Measurements from ENCODE around the gene CDC27. TPM values are rescaled to one million over a fixed set of nuclear protein-coding genes. Genes with fewer than 3 reads are reported as not detected.

The CDC27 gene
- total RNA-seq, 1 experiment from 2014 or later = 83.3 TPM

- H3K36me3 Mint-ChIP-seq = peaks cover 2% of the 10 kb centered on the region; the same call in 1 of the 2 replicates
- ATAC-seq = no peak
- H3K27me3 Mint-ChIP-seq (ENCODE audit: low read depth) = no peaks in the 10 kb centered on the region
- no peak for TF ChIP-seq ZNF263 (CRISPR knock-in tag; IDR thresholded peaks at IDR 0.05; ENCODE audit: low read depth)
- TF ChIP-seq GTF2I (CRISPR knock-in tag; conservative IDR thresholded peaks at IDR 0.05) = no peak
- no peak for TF ChIP-seq ZBTB43 (CRISPR knock-in tag; IDR thresholded peaks at IDR 0.05)
- no peak for TF ChIP-seq KAT7 (CRISPR knock-in tag; IDR thresholded peaks at IDR 0.05; ENCODE audit: borderline replicate concordance)
- no peak for TF ChIP-seq NFATC4 (CRISPR knock-in tag; IDR thresholded peaks at IDR 0.05)
- TF ChIP-seq JUN (CRISPR knock-in tag; IDR thresholded peaks at IDR 0.05) = no peak
- no peak for TF ChIP-seq ATF1 (CRISPR knock-in tag; IDR thresholded peaks at IDR 0.05)
- no peak for TF ChIP-seq ZNF121 (CRISPR knock-in tag; IDR thresholded peaks at IDR 0.05)
- peaks cover 5% of the 10 kb centered on the region; the same call in 1 of the 2 replicates for H3K4me1 Mint-ChIP-seq
- H3K9me3 Mint-ChIP-seq = no peaks in the 10 kb centered on the region
- DNase-seq (ENCODE audit: low spot score) = no peak
- POLR2A ChIA-PET = no interaction called here
- no peak overlapping the region for H3K4me3 Mint-ChIP-seq
- H3K27ac Mint-ChIP-seq = no peak overlapping the region
- CTCF ChIA-PET = no interaction called here
Measured at GRCh38 chr17:47077576-47077975, 111.5 kb downstream of the CDC27 start.

- H3K27ac Mint-ChIP-seq = no peak overlapping the region
- no peaks in the 10 kb centered on the region for H3K9me3 Mint-ChIP-seq
- peaks cover 5% of the 10 kb centered on the region; the same call in 1 of the 2 replicates for H3K4me1 Mint-ChIP-seq
- no peak overlapping the region for H3K4me3 Mint-ChIP-seq
- ChIA-PET CTCF (interaction anchor here (0.7 kb wide), 1 partner anchor 135 kb away, joined by 3 read pairs; no protein-coding TSS in a partner anchor), POLR2A (no interaction called here)
- no peak for DNase-seq (ENCODE audit: low spot score)
- no peak for TF ChIP-seq ZNF425 (CRISPR knock-in tag; conservative IDR thresholded peaks at IDR 0.05)
- no peak for TF ChIP-seq ZNF232 (CRISPR knock-in tag; IDR thresholded peaks at IDR 0.05)
- no peak for TF ChIP-seq FOXP1 (CRISPR knock-in tag; IDR thresholded peaks at IDR 0.05; ENCODE audit: borderline replicate concordance)
- TF ChIP-seq JUN (CRISPR knock-in tag; IDR thresholded peaks at IDR 0.05) = no peak
- no peak for TF ChIP-seq E2F4 (CRISPR knock-in tag; IDR thresholded peaks at IDR 0.05; ENCODE audit: borderline replicate concordance, low read depth)
- TF ChIP-seq ATF2 (CRISPR knock-in tag; IDR thresholded peaks at IDR 0.05; ENCODE audit: borderline replicate concordance, low read depth) = no peak
- no peak for TF ChIP-seq ATF6 (CRISPR knock-in tag; IDR thresholded peaks at IDR 0.05)
- no peak for TF ChIP-seq GTF2I (CRISPR knock-in tag; conservative IDR thresholded peaks at IDR 0.05)
- no peak for TF ChIP-seq E2F1 (CRISPR knock-in tag; IDR thresholded peaks at IDR 0.05)
- TF ChIP-seq E2F5 (CRISPR knock-in tag; IDR thresholded peaks at IDR 0.05) = no peak
- no peak for TF ChIP-seq ZNF317 (CRISPR knock-in tag; IDR thresholded peaks at IDR 0.05; ENCODE audit: borderline replicate concordance, low read depth)
- no peak for TF ChIP-seq SMAD3 (CRISPR knock-in tag; IDR thresholded peaks at IDR 0.05; ENCODE audit: borderline replicate concordance)
- no peak for TF ChIP-seq AFF4 (CRISPR knock-in tag; IDR thresholded peaks at IDR 0.05; ENCODE audit: borderline replicate concordance)
- TF ChIP-seq ESRRA (CRISPR knock-in tag; IDR thresholded peaks at IDR 0.05; ENCODE audit: borderline replicate concordance) = no peak
- no peaks in the 10 kb centered on the region for H3K27me3 Mint-ChIP-seq (ENCODE audit: low read depth)
- H3K36me3 Mint-ChIP-seq = peaks cover 5% of the 10 kb centered on the region
- no peak for ATAC-seq
Measured at GRCh38 chr17:47076171-47076570, 112.9 kb downstream of the CDC27 start.

Measured in WTC11 (cell line).